BLaER1 treated with 17β-estradiol and CSF1 and Interleukin-3, amounts not matched to agents 10 nM and 100 nM (cell line): Measurements from ENCODE around the gene ALK.

Experiments
- H3K27ac ChIP-seq, 11 experiments: shearing (Covaris generic); formaldehyde crosslinking; 2 replicates each; pipeline ENCODE4 v1.8.1; 2022
- H3K27me3 ChIP-seq, 11 experiments: shearing (Covaris generic); formaldehyde crosslinking; 2 replicates each; pipeline ENCODE4 v1.8.1; 2022
- H3K36me3 ChIP-seq, 11 experiments: shearing (Covaris generic); formaldehyde crosslinking; 2 replicates each; pipeline ENCODE4 v1.8.1; 2022
- H3K4me1 ChIP-seq, 10 experiments: shearing (Covaris generic); formaldehyde crosslinking; 2 replicates each; pipeline ENCODE4 v1.8.1; 2022
- H3K4me2 ChIP-seq, 11 experiments: shearing (Covaris generic); formaldehyde crosslinking; 2 replicates each; pipeline ENCODE4 v1.8.1; 2022
- H3K4me3 ChIP-seq, 10 experiments: shearing (Covaris generic); formaldehyde crosslinking; 2 replicates each; pipeline ENCODE4 v1.8.1; 2022
- H3K9ac ChIP-seq, 11 experiments: shearing (Covaris generic); formaldehyde crosslinking; 2 replicates each; pipeline ENCODE4 v1.8.1; 2022
- H3K9me3 ChIP-seq, 11 experiments: shearing (Covaris generic); formaldehyde crosslinking; replicated peaks in 1 of 11; 2 replicates each; pipeline ENCODE4 v1.8.1; 2022
- H4K20me1 ChIP-seq, 11 experiments: shearing (Covaris generic); formaldehyde crosslinking; 2 replicates each; pipeline ENCODE4 v1.8.1; 2022
- Cebpa-rat ChIP-seq, 11 experiments: shearing (Covaris generic); IDR thresholded peaks; 2 replicates each; pipeline ENCODE4 v1.8.1; 2022

The ALK gene

GRCh38 chr2:29482348-29482747 lies 439.0 kb downstream of the ALK start:
- peaks cover 0 to 16% (median 7%) of the 10 kb centered on the region in 11 experiments; a peak in 13 of 22 replicates for H3K9me3 ChIP-seq
- no peak overlapping the region for H3K9ac ChIP-seq
- H3K36me3 ChIP-seq: no peaks in the 10 kb centered on the region
- no peaks in the 10 kb centered on the region for H3K27me3 ChIP-seq
- H4K20me1 ChIP-seq: no peaks in the 10 kb centered on the region
- H3K4me3 ChIP-seq: no peak overlapping the region
- no peak for TF ChIP-seq Cebpa-rat (IDR thresholded peaks at IDR 0.05)
- peak overlapping the region in 9 of 11 experiments; percentile 31 to 80 (median 66); a peak in 17 of 22 replicates for H3K4me2 ChIP-seq
- H3K27ac ChIP-seq: no peak overlapping the region
- peaks cover 22 to 54% (median 45%) of the 10 kb centered on the region in 10 experiments for H3K4me1 ChIP-seq

GRCh38 chr2:29481313-29481712 lies 440.1 kb downstream of the ALK start:
- peak overlapping the region; percentile 29 to 80 (median 66); a peak in 19 of 22 replicates for H3K4me2 ChIP-seq
- no peaks in the 10 kb centered on the region for H3K27me3 ChIP-seq
- no peak overlapping the region for H3K9ac ChIP-seq
- H4K20me1 ChIP-seq: no peaks in the 10 kb centered on the region
- H3K4me1 ChIP-seq: peaks cover 22 to 54% (median 45%) of the 10 kb centered on the region in 10 experiments
- H3K27ac ChIP-seq: peak overlapping the region in 1 of 11 experiments; percentile 23; a peak in 1 of 22 replicates
- peaks cover 0 to 16% (median 7%) of the 10 kb centered on the region in 11 experiments; a peak in 13 of 22 replicates for H3K9me3 ChIP-seq
- no peak for TF ChIP-seq Cebpa-rat (IDR thresholded peaks at IDR 0.05)
- no peak overlapping the region for H3K4me3 ChIP-seq
- H3K36me3 ChIP-seq: no peaks in the 10 kb centered on the region

DNA sequence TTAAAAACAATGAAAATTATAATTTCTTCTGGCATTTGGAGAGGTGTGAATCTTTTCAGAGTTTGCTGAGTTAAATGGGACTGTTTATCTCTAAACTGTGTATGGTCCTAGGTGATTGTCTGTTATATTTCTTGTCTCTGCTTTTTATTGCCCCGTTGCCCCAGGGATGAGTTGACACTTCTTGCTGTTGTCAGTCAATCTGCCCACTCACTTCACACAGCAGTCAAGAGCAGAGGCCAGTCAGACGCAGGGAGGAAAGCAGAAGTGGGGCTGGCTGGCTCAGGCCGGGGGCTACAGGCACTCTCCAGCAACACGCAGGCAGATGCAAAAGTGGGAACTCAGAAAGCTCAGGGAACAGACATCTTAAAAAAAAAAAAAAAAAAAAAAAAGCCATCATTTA lies 441.0 kb downstream of the ALK start:
- Histone ChIP-seq H3K9ac (no peak overlapping the region; a peak in 1 of 22 replicates), H4K20me1 (no peaks in the 10 kb centered on the region), H3K9me3 (peaks cover 0 to 16% (median 7%) of the 10 kb centered on the region in 11 experiments; a peak in 13 of 22 replicates), H3K4me3 (no peak overlapping the region), H3K27me3 (no peaks in the 10 kb centered on the region), H3K4me1 (peaks cover 22 to 54% (median 45%) of the 10 kb centered on the region in 10 experiments), H3K36me3 (no peaks in the 10 kb centered on the region), H3K27ac (peak overlapping the region in 6 of 11 experiments; percentile 6 to 47 (median 25); a peak in 3 of 22 replicates), H3K4me2 (peak overlapping the region; percentile 32 to 80 (median 66); a peak in 21 of 22 replicates)
- no peak for TF ChIP-seq Cebpa-rat (IDR thresholded peaks at IDR 0.05)

- Histone ChIP-seq H3K9me3 (peaks cover 0 to 16% (median 7%) of the 10 kb centered on the region in 11 experiments; a peak in 13 of 22 replicates), H3K27ac (peak overlapping the region in 8 of 11 experiments; percentile 6 to 47 (median 25); a peak in 5 of 22 replicates), H3K4me3 (no peak overlapping the region), H3K27me3 (no peaks in the 10 kb centered on the region), H3K9ac (0 out of 22 replicates have a peak overlapping the region, but pooled peaks of 3 of the 11 experiments have one; percentile 7 to 25 (median 15)), H3K4me2 (peak overlapping the region; percentile 14 to 80 (median 47); a peak in 19 of 22 replicates), H4K20me1 (no peaks in the 10 kb centered on the region), H3K36me3 (no peaks in the 10 kb centered on the region), H3K4me1 (peaks cover 22 to 54% (median 45%) of the 10 kb centered on the region in 10 experiments)
- no peak for TF ChIP-seq Cebpa-rat (IDR thresholded peaks at IDR 0.05)
Measured at GRCh38 chr2:29479401-29479800, 442.0 kb downstream of the ALK start.

- Histone ChIP-seq H3K9me3 (peaks cover 0 to 10% (median 2%) of the 10 kb centered on the region in 11 experiments; a peak in 11 of 22 replicates), H4K20me1 (no peaks in the 10 kb centered on the region), H3K4me2 (peak overlapping the region in 7 of 11 experiments; percentile 33 to 80 (median 59); a peak in 14 of 22 replicates), H3K9ac (no peak overlapping the region), H3K4me3 (no peak overlapping the region), H3K27me3 (no peaks in the 10 kb centered on the region), H3K4me1 (peaks cover 22 to 54% (median 45%) of the 10 kb centered on the region in 10 experiments), H3K27ac (no peak overlapping the region), H3K36me3 (no peaks in the 10 kb centered on the region)
- TF ChIP-seq Cebpa-rat (IDR thresholded peaks at IDR 0.05): no peak
Measured at GRCh38 chr2:29478641-29479040, 442.7 kb downstream of the ALK start.

DNA sequence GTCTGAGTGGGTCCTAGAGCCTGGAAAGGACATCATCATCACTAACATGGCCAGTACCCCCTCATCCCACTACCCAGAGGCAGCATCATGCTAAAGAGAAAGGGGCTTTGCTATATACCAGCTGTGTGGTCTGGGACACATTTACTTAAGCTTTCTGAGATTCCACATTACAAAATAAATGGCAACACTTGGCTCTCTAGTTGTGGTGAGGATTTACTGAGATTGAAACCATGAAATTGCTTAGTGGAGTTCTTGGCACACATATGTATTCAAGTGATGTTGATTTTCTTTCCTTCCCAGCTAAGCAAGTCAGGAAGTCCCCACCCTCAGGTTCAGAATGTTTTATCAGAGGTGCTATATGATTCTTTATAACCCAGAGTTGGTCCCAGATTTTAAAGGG lies 444.2 kb downstream of the ALK start:
- Histone ChIP-seq H3K9ac (no peak overlapping the region), H3K4me3 (no peak overlapping the region), H3K9me3 (peaks cover 0 to 11% (median 6%) of the 10 kb centered on the region in 11 experiments; a peak in 12 of 22 replicates), H3K27me3 (no peaks in the 10 kb centered on the region), H3K27ac (no peak overlapping the region), H4K20me1 (no peaks in the 10 kb centered on the region), H3K36me3 (no peaks in the 10 kb centered on the region), H3K4me2 (no peak overlapping the region), H3K4me1 (peaks cover 22 to 42% (median 37%) of the 10 kb centered on the region in 10 experiments)
- no peak for TF ChIP-seq Cebpa-rat (IDR thresholded peaks at IDR 0.05)

DNA sequence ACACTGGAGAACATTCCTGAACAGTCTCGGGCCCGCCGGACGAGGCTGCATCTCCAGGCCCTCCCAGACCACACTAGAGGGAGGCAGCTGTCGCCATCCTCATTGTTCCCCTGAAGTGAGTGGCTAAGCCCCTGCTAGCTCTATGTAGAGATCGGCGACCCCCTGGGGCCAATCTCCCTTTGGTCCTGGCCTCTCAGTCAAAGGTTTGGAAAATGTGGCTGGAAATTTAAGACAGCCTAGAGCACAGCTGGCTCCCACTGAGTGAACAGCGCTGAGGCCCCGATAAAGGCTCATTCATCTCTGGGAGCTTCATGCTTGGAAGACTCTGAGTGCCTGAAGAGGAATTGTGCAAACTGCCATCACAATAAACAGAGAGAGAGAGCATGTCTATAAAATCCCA lies 445.9 kb downstream of the ALK start:
- Histone ChIP-seq H3K27me3 (no peaks in the 10 kb centered on the region), H3K4me3 (no peak overlapping the region), H3K4me1 (peaks cover 9 to 25% (median 21%) of the 10 kb centered on the region in 10 experiments), H3K4me2 (no peak overlapping the region), H3K27ac (no peak overlapping the region), H3K9ac (no peak overlapping the region), H3K9me3 (peaks cover 3 to 24% (median 16%) of the 10 kb centered on the region in 11 experiments; a peak in 20 of 22 replicates), H3K36me3 (no peaks in the 10 kb centered on the region), H4K20me1 (no peaks in the 10 kb centered on the region)
- TF ChIP-seq Cebpa-rat (IDR thresholded peaks at IDR 0.05): no peak

- Histone ChIP-seq H3K9ac (no peak overlapping the region), H3K4me3 (no peak overlapping the region), H3K27ac (no peak overlapping the region), H4K20me1 (no peaks in the 10 kb centered on the region), H3K36me3 (no peaks in the 10 kb centered on the region), H3K4me1 (no peaks in the 10 kb centered on the region), H3K27me3 (no peaks in the 10 kb centered on the region), H3K9me3 (peaks cover 24 to 41% (median 33%) of the 10 kb centered on the region in 11 experiments), H3K4me2 (no peak overlapping the region)
- no peak for TF ChIP-seq Cebpa-rat (IDR thresholded peaks at IDR 0.05)
Measured at GRCh38 chr2:29469961-29470360, 451.4 kb downstream of the ALK start.

DNA sequence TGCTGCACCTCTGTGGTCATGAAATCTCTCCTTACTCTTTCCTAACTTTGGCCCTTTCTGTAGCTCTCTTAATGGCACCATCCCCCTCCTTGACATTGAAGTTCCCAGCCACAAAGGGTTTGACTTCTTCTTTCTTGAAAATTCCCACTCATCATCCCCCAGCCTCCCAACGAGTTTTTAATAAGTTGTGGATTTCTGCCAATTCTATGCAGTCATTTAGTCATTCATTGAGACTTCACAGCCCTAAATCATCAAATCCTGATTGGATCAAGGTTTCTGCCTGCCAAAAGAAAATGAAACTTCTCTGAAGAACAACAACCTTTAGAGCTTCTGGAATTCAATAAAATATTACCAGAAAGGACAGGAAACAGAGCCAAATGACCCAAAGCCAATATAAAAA lies 451.9 kb downstream of the ALK start:
- H3K9me3 ChIP-seq: peaks cover 24 to 41% (median 33%) of the 10 kb centered on the region in 11 experiments
- TF ChIP-seq Cebpa-rat (IDR thresholded peaks at IDR 0.05): no peak

More for the DNA sequence above, 451.9 kb downstream of the ALK start:
- Histone ChIP-seq H4K20me1 (no peaks in the 10 kb centered on the region), H3K36me3 (no peaks in the 10 kb centered on the region), H3K27me3 (no peaks in the 10 kb centered on the region), H3K27ac (no peak overlapping the region), H3K4me3 (no peak overlapping the region), H3K4me1 (no peaks in the 10 kb centered on the region), H3K9ac (no peak overlapping the region), H3K4me2 (no peak overlapping the region)
